Hepatocyte (in vitro differentiated cells): ENCODE measurements around the gene ICA1. TPM values are rescaled to one million over a fixed set of nuclear protein-coding genes. Genes with fewer than 3 reads are reported as not detected.

Source experiments
- DNase-seq: peaks from one replicate; pipeline ENCODE4 v3.0.0-alpha.2; 2016; ENCODE audit warnings: low spot score
- H2AFZ ChIP-seq: fragments of 200-600 bp; sonication (generic); 2 replicates; pipeline ENCODE4 v1.6.0; 2016; ENCODE audit warnings: antibody characterized with exemption, mild to moderate bottlenecking
- H3K27ac ChIP-seq: fragments of 200-600 bp; sonication (generic); 2 replicates; pipeline ENCODE4 v1.5.1; 2016; ENCODE audit warnings: mild to moderate bottlenecking
- H3K27me3 ChIP-seq: fragments of 200-600 bp; sonication (generic); 2 replicates; pipeline ENCODE4 v1.6.1; 2016
- H3K36me3 ChIP-seq: fragments of 200-600 bp; sonication (generic); replicated peaks from 2 replicates; pipeline ENCODE4 v1.5.1; 2016; ENCODE audit warnings: low read depth; ENCODE audit not compliant: insufficient read depth
- H3K4me1 ChIP-seq: fragments of 200-600 bp; sonication (generic); 2 replicates; pipeline ENCODE4 v1.5.1; 2016; ENCODE audit warnings: mild to moderate bottlenecking, moderate library complexity; ENCODE audit not compliant: insufficient read depth
- H3K4me2 ChIP-seq: fragments of 200-600 bp; sonication (generic); 2 replicates; pipeline ENCODE4 v1.6.0; 2016
- H3K4me3 ChIP-seq: fragments of 200-600 bp; sonication (generic); 2 replicates; pipeline ENCODE4 v1.5.1; 2016; ENCODE audit warnings: mild to moderate bottlenecking
- H3K79me2 ChIP-seq: fragments of 200-600 bp; sonication (generic); 2 replicates; pipeline ENCODE4 v1.6.0; 2017; ENCODE audit warnings: mild to moderate bottlenecking
- H3K9me2 ChIP-seq: fragments of 200-600 bp; sonication (generic); replicated peaks from 2 replicates; pipeline ENCODE4 v1.6.0; 2017; ENCODE audit warnings: mild to moderate bottlenecking; ENCODE audit not compliant: insufficient read depth
- H3K9me3 ChIP-seq: fragments of 200-600 bp; sonication (generic); 2 replicates; pipeline ENCODE4 v1.5.1; 2016; ENCODE audit warnings: low read depth, mild to moderate bottlenecking
- H4K20me1 ChIP-seq: fragments of 200-600 bp; sonication (generic); 2 replicates; pipeline ENCODE4 v1.6.0; 2016; ENCODE audit warnings: mild to moderate bottlenecking; ENCODE audit not compliant: insufficient read depth, poor library complexity, severe bottlenecking
- CTCF ChIP-seq: fragments of 200-600 bp; sonication (generic); IDR thresholded peaks from 2 replicates; pipeline ENCODE4 v1.5.1; 2016; ENCODE audit warnings: antibody characterized with exemption, mild to moderate bottlenecking; ENCODE audit not compliant: poor library complexity
- EZH2 ChIP-seq: fragments of 200-600 bp; sonication (generic); IDR thresholded peaks from 2 replicates; pipeline ENCODE4 v1.6.1; 2016; ENCODE audit warnings: antibody characterized with exemption, mild to moderate bottlenecking, borderline replicate concordance
- EZH2phosphoT487 ChIP-seq: fragments of 200-600 bp; sonication (generic); IDR thresholded peaks from one replicate; pipeline ENCODE4 v1.6.1; 2018; ENCODE audit warnings: antibody characterized with exemption, mild to moderate bottlenecking, low read depth, moderate library complexity; ENCODE audit not compliant: unreplicated experiment, severe bottlenecking
- WGBS: methylation state at CpG from one replicate; pipeline ENCODE4 v1.1.6; 2016; ENCODE audit warnings: low lambda C conversion rate; ENCODE audit errors: missing lambda C conversion rate; 5-methylcytosine and 5-hydroxymethylcytosine counted together
- polyA plus RNA-seq: library from polyadenylated mRNA; unstranded; fragments of >200 nt; fragmentation: Nextera tagmentation; extraction: Ambion mirVana; gene quantifications from 2 replicates; pipeline ENCODE4 v1.2.1, GENCODE V29; 2016
- total RNA-seq: library from RNA; depleted of rRNA; stranded (reverse); fragments of >200 nt; gene quantifications from 2 replicates; pipeline ENCODE4 v1.2.3, GENCODE V29; 2014

ICA1 gene
- total RNA-seq (32.9 and 36.7 TPM in 2 replicates), polyA plus RNA-seq (40.1 TPM in 2 replicates)

- Histone ChIP-seq H3K27me3 (peaks cover 3% of the 10 kb centered on the region), H3K4me3 (peak within 1 kb of the TSS; percentile 34), H3K4me1 (no peaks in the 10 kb centered on the region), H3K9me2 (no peaks in the 10 kb centered on the region), H3K9me3 (no peaks in the 10 kb centered on the region), H3K27ac (peak within 1 kb of the TSS; percentile 100), H3K36me3 (no peaks in the 10 kb centered on the region), H3K79me2 (peaks cover 27% of the 10 kb centered on the region), H4K20me1 (no peaks in the 10 kb centered on the region), H3K4me2 (peak within 1 kb of the TSS; percentile 85), H2AFZ (peak within 1 kb of the TSS; percentile 38)
- TF ChIP-seq CTCF (no peak), EZH2 (no peak)
- peak; percentile 90 for DNase-seq
- WGBS, result under 1% methylated on average over 49 of the region's 109 CpGs
Observed at GRCh38 chr7:8261711-8262695, at the start of gene ICA1. ICA1 (minus strand) TSS chr7:8262167; CDS start chr7:8235926, 26,241 bp downstream.

- TF ChIP-seq EZH2phosphoT487 (no peak), EZH2 (no peak), CTCF (no peak)
- Histone ChIP-seq H3K4me2 (no peak overlapping the region), H3K36me3 (no peaks in the 10 kb centered on the region), H3K4me3 (no peak overlapping the region), H3K27me3 (no peaks in the 10 kb centered on the region), H2AFZ (no peak overlapping the region), H4K20me1 (no peaks in the 10 kb centered on the region), H3K9me3 (no peaks in the 10 kb centered on the region), H3K9me2 (no peaks in the 10 kb centered on the region), H3K79me2 (no peaks in the 10 kb centered on the region), H3K4me1 (no peaks in the 10 kb centered on the region), H3K27ac (no peak overlapping the region)
- DNase-seq, result no peak
- 83% methylated on average over 1 of the region's 1 CpG for WGBS
Observed at GRCh38 chr7:8310876-8311275, 48.9 kb upstream of the ICA1 start.

GRCh38 chr7:8305625-8306388, 43.8 kb upstream of the ICA1 start:
- no peak for DNase-seq
- 93% methylated on average over 10 of the region's 10 CpGs for WGBS
- no peaks in the 10 kb centered on the region for H3K9me2 ChIP-seq
- H3K4me2 ChIP-seq, result no peak overlapping the region
- no peaks in the 10 kb centered on the region for H3K27me3 ChIP-seq
- H2AFZ ChIP-seq, result no peak overlapping the region
- TF ChIP-seq EZH2 (no peak), EZH2phosphoT487 (no peak), CTCF (no peak)
- H3K79me2 ChIP-seq, result no peaks in the 10 kb centered on the region
- no peaks in the 10 kb centered on the region for H4K20me1 ChIP-seq
- H3K4me3 ChIP-seq, result no peak overlapping the region
- H3K27ac ChIP-seq, result no peak overlapping the region
- H3K4me1 ChIP-seq, result no peaks in the 10 kb centered on the region
- H3K9me3 ChIP-seq, result no peaks in the 10 kb centered on the region
- no peaks in the 10 kb centered on the region for H3K36me3 ChIP-seq
